ENCODE data around the gene PDC.

The PDC gene

DNA sequence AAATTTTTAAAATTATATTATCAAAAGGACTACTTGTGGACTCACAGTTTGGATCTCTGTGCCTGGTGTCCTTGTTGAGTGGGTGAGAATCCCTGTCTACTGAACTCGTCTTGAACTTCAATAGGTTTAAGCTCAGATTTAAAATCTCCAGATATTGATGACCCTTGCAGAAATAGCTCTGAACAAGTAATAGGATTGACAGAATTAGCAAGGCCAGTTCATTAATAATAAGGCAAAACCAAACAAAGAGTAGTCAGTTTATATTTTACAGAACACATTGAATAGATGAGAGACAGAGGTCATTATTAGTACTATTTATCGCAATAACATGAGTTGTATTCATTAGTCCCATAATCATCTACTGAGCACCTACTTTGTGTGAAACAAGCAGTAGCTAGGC lies at the start of gene PDC:
Gene PDC (minus strand): TSS at position 101 of the 400 bp plus-strand sequence. CDS start 11,655 bp downstream, outside the sequence.
- DNase-seq (ENCODE audit: low spot score), result no peak

DNA sequence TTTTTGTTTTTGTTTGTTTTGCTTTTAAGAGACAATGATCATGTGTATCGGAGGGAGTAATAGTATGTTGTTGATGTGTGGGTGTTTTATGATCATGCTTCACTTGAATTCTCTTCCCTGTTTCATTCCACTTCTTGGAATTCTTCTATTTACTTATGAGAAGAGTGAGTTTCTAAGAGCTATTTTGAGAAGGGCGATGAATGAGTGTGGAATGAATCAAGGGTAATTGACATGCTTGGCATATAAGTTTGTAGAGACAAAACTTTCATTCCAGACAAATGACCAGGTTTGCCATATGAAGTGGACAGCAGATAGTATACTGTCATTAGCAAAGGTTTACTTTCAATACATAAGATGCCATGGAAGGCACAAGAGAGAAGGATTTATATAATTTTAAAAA lies 42.3 kb upstream of the PDC start:
- no peak for DNase-seq (ENCODE audit: low spot score)

GRCh38 chr1:186502087-186502486 lies 41.2 kb upstream of the PDC start:
- no peak for DNase-seq (ENCODE audit: low spot score)

DNA sequence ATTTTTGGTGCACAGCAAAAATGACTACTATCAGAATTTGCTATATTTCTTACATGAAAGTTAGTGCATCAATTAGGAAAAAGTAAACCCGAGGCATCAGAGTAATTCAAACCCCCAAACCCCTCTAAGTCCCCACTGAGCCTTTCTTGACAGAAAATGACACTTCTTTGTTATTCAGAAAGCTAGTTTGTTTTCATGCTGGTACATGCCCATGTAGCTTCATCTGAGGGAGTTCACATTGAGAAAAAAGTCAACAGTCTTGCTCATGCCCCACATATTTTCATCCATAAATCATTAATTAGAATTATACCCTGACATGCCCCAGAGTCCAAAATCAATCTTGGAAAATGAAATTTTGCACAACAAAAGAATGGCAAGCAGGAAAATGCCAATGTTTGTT lies 39.9 kb upstream of the PDC start:
- no peak for DNase-seq (ENCODE audit: low spot score)

DNA sequence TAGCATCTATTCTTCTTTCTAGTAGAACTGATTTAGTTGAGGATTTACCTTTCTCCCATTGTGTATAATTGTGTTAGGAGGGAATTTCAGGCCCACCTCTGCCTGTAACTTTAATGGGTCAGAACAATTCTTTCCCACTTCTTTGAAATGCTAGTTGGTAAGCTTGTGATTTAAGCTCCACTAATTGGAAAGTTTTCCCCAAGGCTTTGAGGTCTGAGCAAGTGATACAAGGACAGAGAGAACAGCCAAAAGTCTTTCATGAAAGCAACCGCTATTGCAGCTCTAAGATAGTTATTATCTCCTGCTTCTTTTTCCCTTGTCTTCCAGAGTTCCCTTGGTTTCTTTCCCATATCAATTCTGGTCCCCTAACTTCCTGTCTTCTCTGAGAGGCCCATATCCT lies 38.7 kb upstream of the PDC start:
- DNase-seq (ENCODE audit: low spot score), result no peak

DNA sequence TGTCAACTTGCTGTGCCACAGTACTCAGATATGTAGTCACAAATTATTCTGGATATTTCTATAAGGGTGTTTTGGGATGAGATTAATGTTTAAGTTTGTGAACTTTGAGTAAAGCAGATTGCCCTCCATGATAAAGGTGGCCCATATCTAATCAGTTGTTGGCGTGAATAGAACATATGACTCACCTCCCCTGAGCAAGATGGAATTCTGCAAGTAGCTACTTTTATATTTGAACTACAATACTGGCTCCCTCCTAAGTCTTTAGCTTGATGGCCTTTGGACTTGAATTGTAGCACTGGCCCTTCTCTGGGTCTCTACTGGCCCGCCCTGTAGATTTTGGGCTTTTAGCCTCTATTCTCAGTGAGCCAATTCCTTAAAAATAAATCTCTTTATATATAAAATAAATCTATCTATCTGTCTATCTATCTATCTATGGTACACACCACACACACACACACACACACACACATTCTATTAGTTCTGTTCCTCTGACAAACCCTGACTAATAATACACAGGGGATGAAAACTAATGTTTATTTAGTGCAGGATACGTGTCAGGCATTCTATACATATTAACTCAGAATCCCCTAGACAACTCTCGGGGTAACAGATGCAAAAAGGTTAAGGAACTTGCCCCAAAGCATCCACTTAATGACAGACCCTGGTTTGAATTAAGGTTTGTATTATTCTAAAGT lies 37.9 kb upstream of the PDC start:
- no peak for DNase-seq (ENCODE audit: low spot score)

GRCh38 chr1:186498071-186498470 lies 37.2 kb upstream of the PDC start:
- DNase-seq (ENCODE audit: low spot score), result no peak

GRCh38 chr1:186497651-186498050 lies 36.7 kb upstream of the PDC start:
- no peak for DNase-seq (ENCODE audit: low spot score)

DNA sequence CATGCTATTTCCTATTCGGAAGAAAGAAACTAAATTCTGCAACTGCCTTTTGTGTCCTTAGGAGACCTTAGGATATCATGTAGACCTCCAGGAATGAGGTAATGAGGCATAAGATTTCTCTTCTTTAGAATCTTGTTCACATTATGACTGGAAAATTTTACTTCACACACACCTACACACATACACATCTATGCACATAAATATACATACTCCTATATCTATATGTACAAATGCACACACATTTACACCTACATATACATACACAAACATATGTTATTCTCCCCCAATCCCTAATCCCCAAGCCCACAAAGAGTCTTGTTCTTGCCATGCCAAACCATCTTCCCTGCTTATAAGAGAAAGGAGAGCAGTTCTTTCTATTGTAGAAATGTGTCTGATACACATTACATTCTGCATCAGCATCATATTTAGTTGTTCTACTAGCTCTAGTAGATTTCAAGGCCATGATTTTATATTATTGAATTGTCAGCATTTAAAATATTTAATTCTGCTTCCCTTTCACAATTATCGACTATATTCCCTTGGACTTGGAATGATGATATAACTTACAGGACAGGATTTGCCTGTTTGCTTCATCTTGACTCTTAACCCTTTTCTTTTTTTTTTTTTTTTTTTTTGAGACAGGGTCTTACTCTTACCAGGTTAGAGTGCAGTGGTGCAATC lies 35.4 kb upstream of the PDC start:
- no peak for DNase-seq (ENCODE audit: low spot score)

DNA sequence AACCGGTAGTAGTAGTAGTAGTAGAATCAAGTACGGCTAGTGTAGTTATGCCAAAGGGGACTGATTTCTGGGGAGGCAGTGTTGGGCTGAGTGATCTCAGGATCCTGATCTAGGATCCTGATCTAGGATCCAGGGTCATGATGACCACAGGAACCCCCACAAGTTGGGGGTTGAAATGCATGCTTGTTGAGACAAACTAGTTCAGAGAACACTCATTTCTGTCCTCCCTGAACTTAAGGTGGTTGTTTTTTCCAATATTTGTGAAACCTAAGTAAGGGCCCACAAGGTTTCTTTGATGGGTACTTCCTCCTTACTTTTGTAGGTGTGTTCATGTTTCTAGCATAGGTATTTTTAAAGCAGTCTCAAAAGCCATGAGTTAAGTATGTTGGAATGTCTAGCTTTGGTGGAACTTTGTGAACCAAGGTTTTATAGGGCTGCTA lies 33.9 kb upstream of the PDC start:
- DNase-seq (ENCODE audit: low spot score), result no peak

DNA sequence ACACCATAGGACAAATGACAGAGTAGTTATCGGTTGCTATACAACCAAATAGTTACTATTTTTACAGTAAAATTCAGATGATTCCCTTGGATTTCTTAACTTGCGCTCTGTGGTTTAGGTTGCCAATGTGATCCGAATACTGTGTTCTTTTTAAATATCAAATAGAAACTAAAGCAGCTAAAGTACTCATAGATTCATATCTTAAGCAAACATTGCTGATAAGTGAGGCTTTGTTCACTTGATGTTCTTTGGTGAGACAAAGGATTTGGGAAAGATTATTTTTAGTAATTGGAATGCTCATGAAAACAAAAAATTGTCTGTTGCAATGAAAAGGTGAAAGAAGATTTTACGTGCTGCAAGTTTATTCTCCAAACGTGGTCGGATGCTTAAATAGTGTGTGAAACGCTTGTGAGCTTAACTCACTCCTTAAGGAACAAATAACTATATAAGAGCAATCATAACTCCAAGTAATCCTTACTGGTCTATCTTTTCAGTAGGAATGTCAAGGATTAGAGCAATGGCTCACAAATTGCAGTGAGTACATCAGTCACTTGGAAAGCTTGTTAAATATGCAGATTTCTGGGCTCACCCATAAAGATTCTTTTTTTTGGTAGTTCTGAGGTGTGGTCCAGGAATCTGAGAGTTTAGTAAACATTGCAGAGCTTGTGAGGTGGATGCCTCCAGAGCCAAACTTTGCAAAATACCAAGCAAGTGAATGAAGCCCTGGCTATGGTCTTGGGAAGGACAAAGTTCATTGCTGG lies 31.8 kb upstream of the PDC start:
- DNase-seq (ENCODE audit: low spot score), result no peak

GRCh38 chr1:186491336-186491735 lies 30.4 kb upstream of the PDC start:
- DNase-seq (ENCODE audit: low spot score), result no peak

DNA sequence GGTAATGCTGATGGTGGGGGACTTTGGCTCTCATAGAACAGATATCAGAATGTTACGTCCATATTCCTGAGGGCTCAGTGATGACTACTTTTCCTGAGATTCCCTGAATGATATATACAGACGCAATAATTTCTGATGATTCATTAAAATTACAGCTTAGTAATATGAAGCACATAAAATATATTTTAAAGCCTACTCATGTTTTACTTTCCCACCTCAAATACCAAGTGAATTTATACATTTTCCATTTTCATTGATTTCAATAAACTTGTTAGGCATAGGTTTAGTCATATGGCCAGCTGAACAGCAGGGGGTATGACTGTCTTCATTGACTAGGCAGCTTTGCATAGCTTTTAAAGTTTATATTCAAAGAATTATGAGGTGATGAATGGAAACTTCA lies 26.2 kb upstream of the PDC start:
- no peak for DNase-seq (ENCODE audit: low spot score)

DNA sequence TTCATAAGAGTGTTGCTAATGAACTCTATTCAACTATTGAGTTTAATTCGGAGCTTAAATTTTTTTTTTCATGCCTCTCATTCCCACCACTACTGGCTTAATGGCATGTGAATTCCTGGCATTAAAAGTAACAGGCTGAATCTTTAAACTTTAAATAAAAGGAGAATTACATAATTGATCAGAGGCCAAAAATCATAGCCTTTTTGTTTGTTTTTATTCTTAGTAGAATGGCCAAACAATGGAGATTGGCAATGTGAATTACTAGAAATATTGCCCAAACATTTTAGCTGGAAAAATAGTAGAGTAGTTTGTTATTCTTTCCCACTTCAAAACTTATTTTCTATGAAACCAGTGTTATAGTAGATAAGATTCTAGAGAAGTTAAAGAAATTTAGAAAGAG lies 25.1 kb upstream of the PDC start:
- DNase-seq (ENCODE audit: low spot score), result no peak

- no peak for DNase-seq (ENCODE audit: low spot score)
These were observed 22.6 kb upstream of the PDC start for GRCh38 chr1:186483561-186483960.

GRCh38 chr1:186482661-186483255 lies 21.8 kb upstream of the PDC start:
- peak; percentile 3 for DNase-seq (ENCODE audit: low spot score)

DNA sequence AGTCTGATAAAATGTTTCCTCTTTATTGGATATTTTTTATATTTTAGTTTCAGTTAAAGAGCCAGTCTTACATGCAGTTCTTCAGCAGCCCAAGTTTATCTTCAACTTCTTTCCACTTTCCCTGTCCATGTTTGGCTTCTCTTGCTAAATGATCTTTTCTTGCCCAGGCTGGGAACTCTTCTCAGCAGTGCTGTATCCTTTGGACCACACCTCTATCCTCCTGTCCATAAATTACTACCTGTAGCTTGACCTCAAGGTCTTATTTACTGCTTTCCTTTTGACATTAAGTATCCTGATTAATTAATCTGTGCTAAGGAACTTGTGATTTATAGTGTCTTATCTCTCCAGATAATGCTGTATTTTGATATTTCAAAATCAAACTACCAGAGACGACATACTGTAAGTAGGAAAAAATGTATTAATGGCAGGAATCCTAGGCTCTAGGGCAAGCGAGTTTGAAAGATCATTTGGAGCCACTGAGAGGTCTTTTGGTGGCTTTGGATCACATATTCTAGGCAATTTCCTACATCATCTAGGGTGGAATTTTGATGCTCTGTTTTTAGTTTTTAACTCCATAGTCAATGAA lies 20.5 kb upstream of the PDC start:
- no peak for DNase-seq (ENCODE audit: low spot score)

- no peak for DNase-seq (ENCODE audit: low spot score)
These were observed 18.2 kb upstream of the PDC start for GRCh38 chr1:186479162-186479561.

DNA sequence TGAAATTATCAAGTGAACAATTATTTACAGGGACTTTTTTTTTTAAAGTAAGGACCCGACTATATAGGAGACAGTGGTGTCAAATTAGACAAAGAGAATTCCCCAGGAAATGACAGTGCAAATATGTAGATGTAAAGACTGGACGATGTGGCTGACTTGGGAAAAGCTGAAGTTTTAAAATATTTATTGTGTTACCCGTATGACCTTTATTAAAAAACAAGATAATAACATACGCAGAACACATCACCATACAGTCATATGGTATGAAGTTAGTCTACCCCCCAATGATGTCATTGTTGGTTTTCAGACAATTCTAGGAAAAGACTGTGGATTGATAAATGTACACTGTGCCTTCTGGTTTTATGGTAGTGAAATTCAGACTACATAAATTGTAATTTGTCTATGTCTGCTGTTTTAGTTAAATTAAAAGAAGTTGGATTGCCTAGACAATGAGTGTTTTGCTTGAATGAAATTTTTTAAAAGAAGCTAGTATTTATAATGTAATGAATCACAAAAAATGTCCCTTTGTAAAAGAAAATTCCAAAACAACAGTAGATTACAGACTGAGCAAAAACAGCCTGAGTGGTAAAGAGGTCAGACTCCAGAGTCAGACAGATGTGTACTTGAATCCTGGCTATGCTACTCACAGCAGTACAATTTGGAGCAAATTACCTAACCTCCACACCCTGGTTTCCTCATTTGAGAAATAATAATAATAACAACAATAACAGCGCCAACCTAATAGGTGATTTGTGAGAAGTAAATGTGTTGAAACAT lies 15.5 kb upstream of the PDC start:
- no peak for DNase-seq (ENCODE audit: low spot score)

- no peak for DNase-seq (ENCODE audit: low spot score)
These were observed 13.3 kb upstream of the PDC start for GRCh38 chr1:186474208-186474607.

DNA sequence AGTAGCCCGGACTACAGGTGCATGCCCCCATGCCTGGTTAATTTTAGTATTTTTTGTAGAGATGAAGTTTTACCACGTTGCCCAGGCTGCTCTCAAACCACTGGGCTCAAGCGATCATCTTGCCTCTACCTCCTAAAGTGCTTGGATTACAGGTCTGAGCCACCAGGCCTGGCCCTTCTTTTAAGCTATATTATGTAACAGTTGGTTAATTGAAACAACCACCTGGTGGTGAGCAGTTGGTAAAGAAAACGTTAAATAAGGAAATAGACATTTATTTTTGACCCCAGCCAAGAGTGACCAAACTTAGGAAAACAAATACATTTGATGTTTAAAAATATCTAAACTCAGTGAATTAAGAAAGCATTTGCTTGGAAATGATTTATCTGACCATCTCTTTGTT lies 12.1 kb upstream of the PDC start:
- DNase-seq (ENCODE audit: low spot score), result no peak

DNA sequence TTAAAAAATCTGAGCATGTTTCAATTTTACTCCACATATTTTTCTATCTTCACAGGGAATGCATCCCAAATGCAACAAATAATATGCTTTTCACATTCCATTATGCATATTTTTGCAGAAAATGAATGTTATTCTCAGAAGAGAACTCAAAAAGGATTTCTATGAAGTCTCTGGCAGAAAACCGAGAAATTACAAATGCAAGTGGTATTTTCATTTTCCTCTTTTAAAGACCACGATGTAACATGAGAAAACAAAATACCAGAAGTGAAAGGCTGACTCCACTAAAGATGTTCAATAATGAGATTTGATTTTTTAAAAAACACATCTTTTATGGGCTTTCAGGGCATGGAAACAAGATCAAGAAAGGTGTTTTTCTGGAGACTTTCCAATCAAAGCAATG lies 5.0 kb upstream of the PDC start:
- DNase-seq (ENCODE audit: low spot score), result no peak

Measured in CD4-positive, alpha-beta T cell treated with Interleukin-6 at 100 ng/mL for 8 hours (primary cell).